Measurements from ENCODE around the gene TPD52L1.
A peak's percentile ranks its signal among the peaks of the same experiment; 100 is the strongest.

TPD52L1 gene

GRCh38 chr6:125293587-125293986, 140.0 kb downstream of the TPD52L1 start:
- no peak for TF ChIP-seq CTCF (IDR thresholded peaks at IDR 0.05; ENCODE audit: control insufficient read depth, extremely low read depth, insufficient read depth)
- H3K4me3 ChIP-seq (ENCODE audit: low read depth, low read length), result no peak overlapping the region
- DNase-seq (ENCODE audit: low read depth), result no peak

- no peak for TF ChIP-seq CTCF (IDR thresholded peaks at IDR 0.05; ENCODE audit: control insufficient read depth, extremely low read depth, insufficient read depth)
These were observed 140.5 kb downstream of the TPD52L1 start for GRCh38 chr6:125294036-125294435.

GRCh38 chr6:125294925-125295324, 141.4 kb downstream of the TPD52L1 start:
- TF ChIP-seq CTCF (IDR thresholded peaks at IDR 0.05; ENCODE audit: control insufficient read depth, extremely low read depth, insufficient read depth), result no peak
- peak; percentile 31 for DNase-seq (ENCODE audit: low read depth)
- H3K4me3 ChIP-seq (ENCODE audit: low read depth, low read length), result no peak overlapping the region

More at GRCh38 chr6:125294036-125294435, 140.5 kb downstream of the TPD52L1 start:
- H3K4me3 ChIP-seq (ENCODE audit: low read depth, low read length), result no peak overlapping the region
- peak; percentile 32 for DNase-seq (ENCODE audit: low read depth)

- H3K4me3 ChIP-seq (ENCODE audit: low read depth, low read length), result no peak overlapping the region
- no peak for TF ChIP-seq CTCF (IDR thresholded peaks at IDR 0.05; ENCODE audit: control insufficient read depth, extremely low read depth, insufficient read depth)
- DNase-seq (ENCODE audit: low read depth), result no peak
These were observed 142.9 kb downstream of the TPD52L1 start for GRCh38 chr6:125296471-125296870.

GRCh38 chr6:125299257-125299656, 145.7 kb downstream of the TPD52L1 start:
- DNase-seq (ENCODE audit: low read depth), result no peak
- TF ChIP-seq CTCF (IDR thresholded peaks at IDR 0.05; ENCODE audit: control insufficient read depth, extremely low read depth, insufficient read depth), result no peak
- H3K4me3 ChIP-seq (ENCODE audit: low read depth, low read length), result no peak overlapping the region

GRCh38 chr6:125300992-125301434, 147.4 kb downstream of the TPD52L1 start:
- H3K4me3 ChIP-seq (ENCODE audit: low read depth, low read length), result peak overlapping the region; percentile 72
- DNase-seq (ENCODE audit: low read depth), result no peak
- no peak for TF ChIP-seq CTCF (IDR thresholded peaks at IDR 0.05; ENCODE audit: control insufficient read depth, extremely low read depth, insufficient read depth)
